ENCODE measurements around the gene NAE1.
A peak's percentile ranks its signal among the peaks of the same experiment; 100 is the strongest.

Gene NAE1

DNA sequence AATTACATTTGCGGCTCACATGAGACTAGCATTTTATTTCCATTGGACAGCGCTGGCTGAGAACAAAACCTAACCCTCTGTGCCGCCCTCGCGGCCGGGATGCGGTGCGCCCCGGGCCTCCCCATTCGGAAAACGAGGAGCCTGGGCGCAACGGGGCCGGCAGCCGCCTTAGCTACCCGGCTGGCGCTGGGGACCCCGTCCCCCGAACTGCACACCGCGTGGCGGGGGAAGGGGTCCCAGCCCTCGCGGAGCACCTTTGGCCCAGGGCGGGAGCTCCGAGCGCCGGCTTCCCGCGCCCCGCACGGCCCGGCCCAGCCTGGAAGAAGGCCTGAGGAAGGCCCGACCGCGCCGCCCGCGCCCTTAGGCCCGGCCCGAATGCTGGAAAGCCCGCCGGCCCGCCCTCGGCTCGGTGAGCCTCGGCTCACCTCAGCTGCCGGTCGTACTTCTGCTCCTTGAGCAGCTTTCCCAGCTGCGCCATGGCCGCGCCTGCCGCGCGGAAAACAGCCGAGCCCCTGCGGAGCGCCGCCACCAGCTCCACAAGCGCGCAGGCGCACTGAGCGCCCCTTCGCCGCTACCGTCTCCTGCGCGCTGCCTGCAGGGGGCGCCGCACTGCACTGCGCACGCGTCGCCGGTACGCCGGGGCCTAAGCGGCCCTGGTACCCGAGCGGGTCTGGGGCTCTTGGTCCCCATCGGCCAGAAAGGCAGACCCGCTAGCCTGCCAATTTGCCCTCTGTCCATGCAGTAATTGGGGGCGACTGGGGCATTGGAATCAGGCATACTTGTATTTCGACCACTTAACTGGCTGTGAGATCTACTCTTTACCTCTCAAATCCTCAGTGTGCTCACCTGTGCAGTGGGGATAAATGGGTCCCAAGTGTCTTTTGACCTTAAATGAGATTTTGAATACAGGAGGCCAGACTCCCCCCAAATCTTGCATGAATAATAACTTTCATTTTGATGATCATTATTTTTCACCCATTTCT, at the start of gene NAE1:
Gene NAE1, minus strand, starts transcription at position 555 of the 983 bp plus-strand sequence. Its CDS starts 77 bp downstream, at position 478.
- TF ChIP-seq, protein P1, sequence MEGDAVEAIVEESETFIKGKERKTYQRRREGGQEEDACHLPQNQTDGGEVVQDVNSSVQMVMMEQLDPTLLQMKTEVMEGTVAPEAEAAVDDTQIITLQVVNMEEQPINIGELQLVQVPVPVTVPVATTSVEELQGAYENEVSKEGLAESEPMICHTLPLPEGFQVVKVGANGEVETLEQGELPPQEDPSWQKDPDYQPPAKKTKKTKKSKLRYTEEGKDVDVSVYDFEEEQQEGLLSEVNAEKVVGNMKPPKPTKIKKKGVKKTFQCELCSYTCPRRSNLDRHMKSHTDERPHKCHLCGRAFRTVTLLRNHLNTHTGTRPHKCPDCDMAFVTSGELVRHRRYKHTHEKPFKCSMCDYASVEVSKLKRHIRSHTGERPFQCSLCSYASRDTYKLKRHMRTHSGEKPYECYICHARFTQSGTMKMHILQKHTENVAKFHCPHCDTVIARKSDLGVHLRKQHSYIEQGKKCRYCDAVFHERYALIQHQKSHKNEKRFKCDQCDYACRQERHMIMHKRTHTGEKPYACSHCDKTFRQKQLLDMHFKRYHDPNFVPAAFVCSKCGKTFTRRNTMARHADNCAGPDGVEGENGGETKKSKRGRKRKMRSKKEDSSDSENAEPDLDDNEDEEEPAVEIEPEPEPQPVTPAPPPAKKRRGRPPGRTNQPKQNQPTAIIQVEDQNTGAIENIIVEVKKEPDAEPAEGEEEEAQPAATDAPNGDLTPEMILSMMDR (IDR thresholded peaks at IDR 0.05; ENCODE audit: borderline replicate concordance, insufficient read depth, low read depth, low read length), result peak; percentile 100
- peak within 1 kb of the TSS; percentile 92 for H3K4me3 ChIP-seq (ENCODE audit: low read depth, low read length)

DNA sequence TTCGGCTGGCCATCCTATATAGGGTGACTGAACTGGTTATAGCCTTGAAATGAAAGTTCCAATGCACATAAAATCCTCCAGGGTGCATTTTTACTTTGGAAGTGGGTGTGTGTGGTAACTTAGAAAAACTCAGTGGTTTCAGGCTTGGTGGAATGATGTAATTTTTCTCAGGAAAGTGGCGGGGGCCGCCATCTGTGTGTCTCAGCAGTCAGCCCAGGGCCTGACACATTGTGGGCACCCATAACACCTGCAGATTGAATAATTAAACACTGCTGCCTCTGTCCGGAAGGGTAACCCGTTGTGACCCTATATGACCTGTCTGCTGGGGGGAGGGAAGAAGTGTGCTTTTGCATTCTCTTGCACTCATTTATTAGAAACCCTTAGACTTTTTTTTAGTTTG, 47.3 kb upstream of the NAE1 start:
- no peak overlapping the region for H3K4me3 ChIP-seq (ENCODE audit: low read depth, low read length)

DNA sequence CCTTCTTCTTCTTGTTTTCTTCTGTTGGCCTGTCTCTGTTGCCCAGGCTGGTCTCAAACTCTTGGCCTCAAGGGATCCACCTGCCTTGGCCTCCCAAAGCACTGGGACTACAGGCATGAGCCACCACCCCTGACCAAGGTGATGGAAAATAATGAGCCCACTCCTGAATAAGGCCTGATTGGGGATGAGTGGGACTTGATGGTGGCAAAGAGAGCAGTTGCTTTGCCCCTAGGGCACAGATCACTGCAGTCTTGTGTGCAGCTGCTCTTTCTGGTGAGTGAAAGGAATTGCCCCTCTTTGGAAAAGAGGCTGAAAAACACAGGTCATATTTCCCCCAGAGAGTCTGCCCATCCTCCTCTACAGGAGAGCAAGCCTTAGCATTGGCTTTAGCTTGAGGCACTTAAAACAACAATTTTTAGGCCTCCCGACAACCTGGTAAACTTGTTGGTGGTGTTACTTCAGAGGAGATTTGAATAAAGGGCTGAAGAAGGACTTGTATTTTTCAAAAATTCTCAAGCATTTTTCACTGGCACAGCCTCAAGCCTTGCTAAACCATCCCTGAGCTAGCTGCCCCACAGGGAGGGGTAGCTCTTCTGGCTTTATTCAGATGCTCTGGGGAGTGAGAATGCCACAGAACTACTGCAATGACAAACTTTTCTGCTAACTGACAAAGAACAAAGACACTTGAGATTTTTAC, 43.5 kb upstream of the NAE1 start:
- TF ChIP-seq, protein P1 (IDR thresholded peaks at IDR 0.05; ENCODE audit: borderline replicate concordance, insufficient read depth, low read depth, low read length), result no peak
- no peak overlapping the region for H3K4me3 ChIP-seq (ENCODE audit: low read depth, low read length)

More for the DNA sequence above, 47.3 kb upstream of the NAE1 start:
- TF ChIP-seq, protein P1 (IDR thresholded peaks at IDR 0.05; ENCODE audit: borderline replicate concordance, insufficient read depth, low read depth, low read length), result no peak

DNA sequence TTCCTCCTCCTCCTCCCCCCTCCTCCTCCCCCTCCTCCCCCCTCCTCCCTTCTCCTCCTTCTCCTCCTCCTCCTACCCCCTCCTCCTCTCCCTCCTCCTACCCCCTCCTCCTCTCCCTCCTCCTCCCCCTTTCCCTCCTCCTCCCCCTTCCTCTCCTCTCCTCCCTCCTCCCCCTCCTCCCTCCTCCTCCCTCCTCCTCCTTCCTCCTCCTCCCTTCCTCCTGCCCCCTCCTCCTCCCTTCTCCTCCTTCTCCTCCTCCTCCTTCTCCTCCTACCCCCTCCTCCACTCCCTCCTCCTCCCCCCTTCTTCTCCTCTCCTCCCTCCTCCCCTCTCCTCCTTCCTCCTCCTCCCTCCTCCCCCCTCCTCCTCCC, 42.9 kb upstream of the NAE1 start:
- TF ChIP-seq, protein P1 (IDR thresholded peaks at IDR 0.05; ENCODE audit: borderline replicate concordance, insufficient read depth, low read depth, low read length), result no peak
- H3K4me3 ChIP-seq (ENCODE audit: low read depth, low read length), result no peak overlapping the region

DNA sequence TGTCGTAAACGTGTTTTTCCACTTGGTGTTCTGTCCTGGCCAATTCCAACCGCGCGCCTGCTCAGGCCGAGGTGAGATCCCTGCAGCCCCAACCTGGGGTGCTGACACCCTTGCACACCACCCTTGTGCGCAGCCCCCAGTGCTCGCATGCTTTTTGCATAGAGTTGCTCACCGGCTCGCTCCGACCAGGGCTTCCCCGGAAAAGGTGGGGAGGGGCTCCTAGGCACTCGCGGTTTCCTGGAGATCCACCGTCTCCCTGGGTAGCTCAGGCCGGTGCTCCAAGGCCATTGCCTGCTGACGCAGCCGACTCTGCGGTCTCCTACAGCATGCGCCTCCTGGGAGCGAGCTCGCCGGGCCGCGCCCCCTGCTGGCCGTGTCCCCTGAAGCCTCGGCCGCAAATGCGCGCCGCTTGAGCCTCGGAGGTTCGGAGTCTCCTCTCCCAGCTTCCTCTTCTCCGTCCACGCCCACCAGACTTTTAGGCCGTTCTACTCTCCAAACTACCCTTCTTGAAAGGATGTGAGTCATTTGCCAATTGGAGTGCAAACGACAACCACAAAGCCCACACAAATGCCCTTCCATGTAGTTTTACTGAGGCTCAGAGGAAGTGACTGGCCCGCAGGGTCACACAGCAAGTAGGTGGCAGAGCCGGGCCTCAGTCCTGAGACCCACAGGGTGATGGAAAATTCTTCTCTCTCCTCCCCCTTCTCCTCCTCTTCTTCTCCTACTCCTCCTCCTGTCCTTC, 42.3 kb upstream of the NAE1 start:
- H3K4me3 ChIP-seq (ENCODE audit: low read depth, low read length), result peak overlapping the region; percentile 12
- TF ChIP-seq, protein P1 (IDR thresholded peaks at IDR 0.05; ENCODE audit: borderline replicate concordance, insufficient read depth, low read depth, low read length), result peak; percentile 95

DNA sequence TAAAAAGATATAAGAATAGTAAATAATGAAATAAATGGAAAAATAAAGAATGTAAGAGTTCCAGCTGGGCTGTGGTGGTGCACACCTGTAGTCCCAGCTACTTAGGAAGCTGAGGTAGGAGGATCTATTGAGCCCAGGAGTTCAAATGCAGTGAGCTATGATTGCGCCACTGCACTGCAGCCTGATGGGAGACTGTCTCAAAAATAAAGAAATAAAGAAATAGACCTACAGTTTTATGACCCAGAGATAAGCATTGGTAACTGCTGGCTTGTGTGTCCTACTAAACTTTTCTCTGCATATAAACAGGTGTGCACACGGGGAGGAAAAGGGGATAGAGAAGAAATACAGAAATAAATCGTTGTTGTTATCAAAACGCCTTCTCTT, 41.8 kb upstream of the NAE1 start:
- H3K4me3 ChIP-seq (ENCODE audit: low read depth, low read length), result peak overlapping the region; percentile 3
- TF ChIP-seq, protein P1 (IDR thresholded peaks at IDR 0.05; ENCODE audit: borderline replicate concordance, insufficient read depth, low read depth, low read length), result no peak

All from GM12875 (cell line).